Natural killer cell (primary cell): Measurements from ENCODE around the gene VPS13D. TPM values are rescaled to one million over a fixed set of nuclear protein-coding genes. Genes with fewer than 3 reads are reported as not detected.

Experiments
- ATAC-seq, 3 donors: fragments of 150-1000 bp in 2 of 3; fragments of 200-7000 bp in 1 of 3; cut with Tn5 transposase; 1 replicate in 1 of 3; 2 replicates in 2 of 3; pipeline ENCODE4 v1.10.0; 2021; ENCODE audit warnings: mild to moderate bottlenecking in 2 of 3, moderate library complexity in 2 of 3
- DNase-seq, 2 donors: peaks; one replicate each; pipeline versions ENCODE4 v3.0.0 to v3.0.0-alpha.2; 2013 to 2021; ENCODE audit warnings: mixed read lengths in 1 of 2
- H3K27ac ChIP-seq: one replicate; pipeline ENCODE4 v1.5.1; 2013; ENCODE audit warnings: mild to moderate bottlenecking, low read length
- H3K27me3 ChIP-seq: one replicate; pipeline ENCODE4 v1.6.1; 2013; ENCODE audit warnings: low read length; ENCODE audit not compliant: control insufficient read depth, insufficient read depth
- H3K36me3 ChIP-seq: one replicate; pipeline ENCODE4 v1.6.1; 2013; ENCODE audit warnings: low read length; ENCODE audit not compliant: control insufficient read depth, insufficient read depth
- H3K4me1 ChIP-seq: one replicate; pipeline ENCODE4 v1.6.1; 2013; ENCODE audit warnings: low read length; ENCODE audit not compliant: control insufficient read depth, insufficient read depth
- H3K4me3 ChIP-seq: one replicate; pipeline ENCODE4 v1.5.1; 2013; ENCODE audit warnings: low read length
- H3K9me3 ChIP-seq: one replicate; pipeline ENCODE4 v1.6.1; 2013; ENCODE audit warnings: low read length; ENCODE audit not compliant: control insufficient read depth, insufficient read depth
- H3K27ac Mint-ChIP-seq, 2 donors: one replicate each; pipeline ENCODE4 v1.8.0; 2022; ENCODE audit warnings: mild to moderate bottlenecking in 2 of 2, mixed read lengths in 2 of 2, moderate library complexity in 1 of 2
- H3K27me3 Mint-ChIP-seq, 2 donors: one replicate each; pipeline ENCODE4 v1.8.0; 2022; ENCODE audit warnings: low read depth in 2 of 2, mixed read lengths in 2 of 2
- H3K36me3 Mint-ChIP-seq: one replicate; pipeline ENCODE4 v1.8.0; 2022; ENCODE audit warnings: mixed read lengths
- H3K4me1 Mint-ChIP-seq, 2 donors: one replicate each; pipeline ENCODE4 v1.8.0; 2022; ENCODE audit warnings: mixed read lengths in 2 of 2
- H3K4me3 Mint-ChIP-seq: one replicate; pipeline ENCODE4 v1.8.0; 2022; ENCODE audit warnings: mild to moderate bottlenecking, moderate library complexity, mixed read lengths
- H3K9me3 Mint-ChIP-seq, 2 donors: one replicate each; pipeline ENCODE4 v1.8.0; 2022; ENCODE audit warnings: mixed read lengths in 2 of 2
- CTCF ChIP-seq: fragments of 200-600 bp; IDR thresholded peaks from one replicate; pipeline ENCODE4 v1.8.0; 2022; ENCODE audit warnings: antibody characterized with exemption
- WGBS: methylation state at CpG from one replicate; pipeline ENCODE4 v1.1.7; 2013; ENCODE audit warnings: missing lambda C conversion rate; ENCODE audit not compliant: insufficient coverage; 5-methylcytosine and 5-hydroxymethylcytosine counted together
- intact Hi-C: fragments of 100-400 bp; cut with micrococcal nuclease; formaldehyde crosslinking; loops from one replicate; pipeline ENCODE4 v1.14.2; 2022
- total RNA-seq, 4 donors: library from RNA; stranded (reverse); fragments of 120-200 nt in 1 of 4; gene quantifications; one replicate each; pipeline versions ENCODE4 v1.2.3 to v1.2.4, GENCODE V29; 2013 to 2022

The VPS13D gene
- total RNA-seq, 3 donors from 2014 or later (not counting 1 experiment from before 2014, with no cell fraction given) = 66.3 to 94.0 (median 81.7) TPM

DNA sequence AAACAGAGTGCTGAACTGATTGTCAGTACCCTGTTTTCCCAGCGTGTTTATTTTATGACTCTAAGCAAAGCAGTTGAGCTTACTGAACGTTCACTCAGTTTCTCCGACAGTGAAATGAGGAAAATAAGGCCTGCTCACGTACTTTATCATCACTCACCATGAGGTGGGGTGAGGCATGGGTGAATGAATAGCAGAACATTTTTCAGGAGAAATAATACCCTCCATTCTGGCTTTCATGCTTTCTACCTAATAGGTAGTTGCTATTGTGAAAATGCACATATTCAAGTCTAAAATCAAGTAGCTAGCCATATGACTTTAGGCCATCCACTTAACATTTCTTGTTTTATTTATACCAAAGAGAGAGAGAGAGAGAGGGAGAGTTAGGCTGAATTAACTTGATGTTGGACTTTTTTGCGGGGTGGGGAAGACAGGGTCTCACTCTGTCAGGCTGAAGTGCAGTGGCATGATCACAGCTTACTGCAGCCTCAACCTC is 178.2 kb downstream of the VPS13D start:
- Histone ChIP-seq H3K4me3 (no peak overlapping the region), H3K27me3 (no peaks in the 10 kb centered on the region), H3K27ac (no peak overlapping the region), H3K4me1 (no peaks in the 10 kb centered on the region), H3K36me3 (peaks cover 38% of the 10 kb centered on the region), H3K9me3 (no peaks in the 10 kb centered on the region)
- H3K36me3 Mint-ChIP-seq = peaks cover 28% of the 10 kb centered on the region
- H3K4me3 Mint-ChIP-seq = no peak overlapping the region
- 79% methylated on average over 5 of the region's 5 CpGs for WGBS
- intact Hi-C loops = loop anchor here (1.0 kb wide), 2 partner anchors 212 to 251 kb away; no protein-coding TSS in a partner anchor
- no peak for TF ChIP-seq CTCF
- H3K9me3 Mint-ChIP-seq = peaks cover 0 to 6% of the 10 kb centered on the region in 2 donors
- peaks cover 13 to 16% of the 10 kb centered on the region in 2 donors for H3K4me1 Mint-ChIP-seq
- ATAC-seq (no peak), DNase-seq (no peak)
- no peaks in the 10 kb centered on the region for H3K27me3 Mint-ChIP-seq
- peak overlapping the region in 1 of 2 donors; percentile 51 for H3K27ac Mint-ChIP-seq

DNA sequence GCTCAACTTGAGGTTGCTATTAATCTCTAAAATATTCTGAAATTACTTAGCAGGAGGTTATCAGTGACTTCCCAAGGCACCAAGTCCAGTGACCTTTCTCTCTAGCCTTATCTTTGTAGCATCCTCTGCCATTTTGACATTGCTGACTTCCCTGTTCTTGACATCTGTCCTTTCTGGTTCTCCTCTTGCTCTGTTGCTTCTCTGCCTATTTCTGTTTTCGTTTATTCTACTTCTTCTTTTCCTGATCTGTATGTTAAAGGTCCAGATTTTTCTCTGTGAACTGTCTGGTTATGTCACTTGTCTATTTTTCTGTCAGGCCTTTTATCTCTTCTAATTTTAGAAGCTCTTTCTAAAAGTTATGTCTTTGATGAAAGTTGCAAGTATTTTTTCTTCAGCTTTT is 178.8 kb downstream of the VPS13D start:
- H3K4me1 ChIP-seq = no peaks in the 10 kb centered on the region
- ATAC-seq (no peak), DNase-seq (no peak)
- Mint-ChIP-seq H3K27me3 (no peaks in the 10 kb centered on the region), H3K36me3 (peaks cover 22% of the 10 kb centered on the region), H3K4me1 (peaks cover 13 to 16% of the 10 kb centered on the region in 2 donors), H3K4me3 (no peak overlapping the region), H3K9me3 (peaks cover 0 to 6% of the 10 kb centered on the region in 2 donors), H3K27ac (no peak overlapping the region)
- H3K9me3 ChIP-seq = no peaks in the 10 kb centered on the region
- H3K4me3 ChIP-seq = no peak overlapping the region
- no peak overlapping the region for H3K27ac ChIP-seq
- TF ChIP-seq CTCF = no peak
- intact Hi-C loops = no loop called here
- H3K36me3 ChIP-seq = peaks cover 32% of the 10 kb centered on the region
- 71% methylated on average over 1 of the region's 1 CpG for WGBS
- no peaks in the 10 kb centered on the region for H3K27me3 ChIP-seq

DNA sequence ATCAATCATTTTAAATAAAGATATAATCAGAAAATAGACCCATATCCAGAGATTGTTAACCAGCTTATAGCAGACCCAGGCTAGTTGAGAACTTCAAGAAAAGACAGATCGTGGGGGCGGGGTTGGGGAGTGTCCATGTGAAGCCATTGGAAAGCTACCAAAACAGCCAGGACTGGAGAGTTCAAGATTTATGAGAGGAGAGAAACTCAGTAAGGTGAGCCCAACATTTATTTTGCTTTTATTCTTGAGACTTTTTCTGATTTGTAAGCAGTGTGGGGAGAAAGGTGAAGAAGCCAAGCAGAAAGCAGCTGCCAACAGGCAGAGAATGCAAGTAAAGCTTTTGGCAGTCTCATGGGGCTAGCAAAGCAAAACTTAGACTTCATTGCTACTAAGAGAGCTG is 179.9 kb downstream of the VPS13D start:
- Mint-ChIP-seq H3K27ac (no peak overlapping the region), H3K9me3 (peaks cover 0 to 6% of the 10 kb centered on the region in 2 donors), H3K27me3 (no peaks in the 10 kb centered on the region), H3K36me3 (peaks cover 12% of the 10 kb centered on the region), H3K4me3 (no peak overlapping the region), H3K4me1 (peaks cover 13 to 16% of the 10 kb centered on the region in 2 donors)
- DNase-seq (no peak), ATAC-seq (no peak)
- no peaks in the 10 kb centered on the region for H3K4me1 ChIP-seq
- TF ChIP-seq CTCF = no peak
- no peaks in the 10 kb centered on the region for H3K27me3 ChIP-seq
- peaks cover 23% of the 10 kb centered on the region for H3K36me3 ChIP-seq
- no peak overlapping the region for H3K4me3 ChIP-seq
- WGBS = 96% methylated on average over 2 of the region's 2 CpGs
- no peaks in the 10 kb centered on the region for H3K9me3 ChIP-seq
- intact Hi-C loops = no loop called here
- H3K27ac ChIP-seq = no peak overlapping the region

DNA sequence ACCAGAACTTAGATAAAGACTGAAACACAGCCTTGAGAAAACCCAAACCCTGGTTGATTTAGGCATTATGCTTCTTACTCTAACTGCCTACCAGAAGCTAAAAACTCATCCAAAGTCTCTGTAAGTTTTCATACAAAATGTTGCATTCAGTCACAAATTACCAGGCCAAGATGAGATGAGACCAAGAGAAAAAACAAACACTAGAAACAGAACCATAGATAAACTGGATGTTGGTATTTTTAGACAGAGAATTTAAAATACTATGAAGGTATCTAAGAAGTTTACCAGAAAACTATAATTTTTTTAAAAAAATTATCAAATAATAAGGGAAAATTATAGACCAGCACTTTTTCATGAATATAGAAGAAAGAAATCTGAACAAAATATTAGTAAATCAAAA is 180.5 kb downstream of the VPS13D start:
- peaks cover 20% of the 10 kb centered on the region for H3K36me3 ChIP-seq
- H3K27me3 Mint-ChIP-seq = no peaks in the 10 kb centered on the region
- no peaks in the 10 kb centered on the region for H3K4me1 ChIP-seq
- DNase-seq (no peak), ATAC-seq (no peak)
- no peak overlapping the region for H3K4me3 Mint-ChIP-seq
- intact Hi-C loops = no loop called here
- no peak overlapping the region for H3K27ac ChIP-seq
- H3K27ac Mint-ChIP-seq = no peak overlapping the region
- H3K27me3 ChIP-seq = no peaks in the 10 kb centered on the region
- no peak for TF ChIP-seq CTCF
- H3K4me3 ChIP-seq = no peak overlapping the region
- peaks cover 14% of the 10 kb centered on the region for H3K36me3 Mint-ChIP-seq
- no peaks in the 10 kb centered on the region for H3K9me3 ChIP-seq
- H3K9me3 Mint-ChIP-seq = peaks cover 0 to 6% of the 10 kb centered on the region in 2 donors
- H3K4me1 Mint-ChIP-seq = peaks cover 13 to 16% of the 10 kb centered on the region in 2 donors
